Nucleus accumbens (tissue), 56 donors: ENCODE results near the gene ERVW-1.

Experiments
- DNase-seq, 56 donors: peaks; one replicate each; lab custom pipeline; 2025; lab: John Stamatoyannopoulos, UW

ERVW-1 gene

GRCh38 chr7:92432299-92432946 lies 45.3 kb downstream of the ERVW-1 start:
- no peak for DNase-seq

- no peak for DNase-seq
Observed at GRCh38 chr7:92427193-92427592, 50.6 kb downstream of the ERVW-1 start.

- peak in 2 of 56 donors; percentile 3 to 12 for DNase-seq
Observed at GRCh38 chr7:92425311-92425947, 52.3 kb downstream of the ERVW-1 start.

GRCh38 chr7:92423710-92424131 lies 54.0 kb downstream of the ERVW-1 start:
- DNase-seq, result no peak

DNA sequence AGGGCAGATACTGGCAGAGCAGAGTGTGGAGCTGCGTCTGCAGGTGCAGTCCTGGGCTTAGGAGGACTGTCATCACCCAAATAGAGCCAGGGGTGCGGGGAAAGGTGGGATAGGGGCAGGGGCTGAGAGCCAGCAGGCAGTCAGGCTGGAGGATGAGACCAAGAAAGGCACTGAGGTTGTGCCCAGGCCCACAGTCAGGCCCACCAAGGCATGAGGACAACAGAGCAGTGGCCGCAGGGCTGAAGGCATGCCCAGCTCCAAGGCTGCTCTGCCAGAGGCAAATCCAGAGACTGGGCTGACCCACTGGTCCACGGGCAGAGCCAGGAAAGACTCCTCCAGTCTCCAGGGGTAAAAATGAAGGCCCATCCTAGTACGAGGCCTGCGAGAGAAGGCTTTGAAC lies 54.8 kb downstream of the ERVW-1 start:
- DNase-seq, result no peak

GRCh38 chr7:92421676-92422435 lies 55.9 kb downstream of the ERVW-1 start:
- DNase-seq, result no peak
